H54 (cell line): Measurements from ENCODE around the gene STK32A.
"Not testable (repeated sequence)": the region's sequence is repeated elsewhere in the genome, so short reads cannot be mapped to it uniquely, and the experiment has no call there.

Experiments used
- DNase-seq: peaks from one replicate; pipeline ENCODE4 v3.0.0; 2011; ENCODE audit warnings: low spot score, mixed read lengths; ENCODE audit not compliant: insufficient read length
- FAIRE-seq: peaks from 3 replicates; lab custom pipeline; 2011; peaks lifted over from hg19 to GRCh38; lab: Jason Lieb, UNC
- POLR2A ChIP-seq: IDR thresholded peaks from 2 replicates; pipeline ENCODE4 v1.6.1; 2011; ENCODE audit warnings: low read depth, mild to moderate bottlenecking, low read length

STK32A gene

GRCh38 chr5:147346006-147346561 lies 111.3 kb downstream of the STK32A start:
- FAIRE-seq = no peak

GRCh38 chr5:147348046-147348445 lies 113.2 kb downstream of the STK32A start:
- DNase-seq (peak; percentile 8), FAIRE-seq (no peak)
- no peak for TF ChIP-seq POLR2A

More at GRCh38 chr5:147346006-147346561, 111.3 kb downstream of the STK32A start:
- DNase-seq = no peak
- no peak for TF ChIP-seq POLR2A

- FAIRE-seq (no peak), DNase-seq (no peak)
- no peak for TF ChIP-seq POLR2A
Observed at GRCh38 chr5:147348451-147348850, 113.6 kb downstream of the STK32A start.

GRCh38 chr5:147349241-147349640 lies 114.4 kb downstream of the STK32A start:
- no peak for TF ChIP-seq POLR2A
- FAIRE-seq (no peak), DNase-seq (no peak)

GRCh38 chr5:147359101-147359500 lies 124.3 kb downstream of the STK32A start:
- FAIRE-seq (no peak), DNase-seq (no peak)
- no peak for TF ChIP-seq POLR2A

- no peak for DNase-seq
- FAIRE-seq = no peak
- no peak for TF ChIP-seq POLR2A
Observed at GRCh38 chr5:147359581-147359980, 124.8 kb downstream of the STK32A start.

GRCh38 chr5:147360816-147361215 lies 126.0 kb downstream of the STK32A start:
- DNase-seq (no peak), FAIRE-seq (no peak)
- TF ChIP-seq POLR2A = no peak

GRCh38 chr5:147361441-147362175 lies 126.8 kb downstream of the STK32A start:
- no peak for TF ChIP-seq POLR2A
- FAIRE-seq (no peak), DNase-seq (no peak)

GRCh38 chr5:147367381-147367780 lies 132.6 kb downstream of the STK32A start:
- not testable (repeated sequence) for FAIRE-seq, DNase-seq

- TF ChIP-seq POLR2A = no peak
- DNase-seq (no peak), FAIRE-seq (no peak)
Observed at GRCh38 chr5:147369742-147370374, 135.0 kb downstream of the STK32A start.

- TF ChIP-seq POLR2A = no peak
- no peak for DNase-seq
- FAIRE-seq = no peak
Observed at GRCh38 chr5:147371290-147371689, 136.5 kb downstream of the STK32A start.

GRCh38 chr5:147372191-147372590 lies 137.4 kb downstream of the STK32A start:
- DNase-seq (no peak), FAIRE-seq (no peak)
- no peak for TF ChIP-seq POLR2A

GRCh38 chr5:147373328-147373727 lies 138.5 kb downstream of the STK32A start:
- FAIRE-seq = no peak
- TF ChIP-seq POLR2A = no peak
- no peak for DNase-seq

GRCh38 chr5:147375151-147375550 lies 140.3 kb downstream of the STK32A start:
- DNase-seq (no peak), FAIRE-seq (no peak)
- TF ChIP-seq POLR2A = no peak
